Thoracic aorta (tissue), 2 donors: ENCODE results near the gene C16orf74. TPM values are rescaled to one million over a fixed set of nuclear protein-coding genes. Genes with fewer than 3 reads are reported as not detected.

Source experiments
- ATAC-seq: fragments of 150-250 bp; one replicate; pipeline ENCODE4 v1.8.0; 2017; ENCODE audit warnings: low read depth; ENCODE audit not compliant: insufficient number of reproducible peaks, low FRiP score
- DNase-seq: peaks from one replicate; pipeline ENCODE4 v3.0.0-alpha.2; 2020; ENCODE audit warnings: low spot score
- H3K27ac ChIP-seq, 2 donors: fragments of 200-600 bp; sonication (generic); 1 replicate in 1 of 2; 2 replicates in 1 of 2; pipeline ENCODE4 v1.5.1; 2016; ENCODE audit warnings: mild to moderate bottlenecking in 2 of 2, moderate library complexity in 2 of 2
- H3K27me3 ChIP-seq: fragments of 200-600 bp; sonication (generic); replicated peaks from 2 replicates; pipeline ENCODE4 v1.6.0; 2016; ENCODE audit warnings: mild to moderate bottlenecking; ENCODE audit not compliant: insufficient read depth
- H3K36me3 ChIP-seq: fragments of 200-600 bp; sonication (generic); one replicate; pipeline ENCODE4 v1.5.1; 2016
- H3K4me1 ChIP-seq, 2 donors: fragments of 200-600 bp; sonication (generic); 1 replicate in 1 of 2; 2 replicates in 1 of 2; pipeline versions ENCODE4 v1.5.1 to v1.6.0; 2016; ENCODE audit warnings: low read depth in 2 of 2, mild to moderate bottlenecking in 1 of 2; ENCODE audit not compliant: control insufficient read depth in 1 of 2
- H3K4me3 ChIP-seq: fragments of 200-600 bp; sonication (generic); 2 replicates; pipeline ENCODE4 v1.5.1; 2016; ENCODE audit warnings: mild to moderate bottlenecking
- H3K9me3 ChIP-seq: fragments of 200-600 bp; sonication (generic); 2 replicates; pipeline ENCODE4 v1.5.1; 2016
- total RNA-seq, 2 donors: library from RNA; depleted of rRNA; stranded (reverse); fragments of >200 nt; gene quantifications; one replicate each; pipeline versions ENCODE4 v1.1.0 to v1.2.3, GENCODE V29; 2016
- TF ChIP-seq, protein P1 (sequence below): fragments of 200-600 bp; sonication (generic); IDR thresholded peaks from one replicate; pipeline ENCODE4 v1.5.1; 2019; ENCODE audit warnings: antibody characterized with exemption

The C16orf74 gene
- total RNA-seq, 2 donors from 2014 or later, result 1.2 TPM; not detected in 1

DNA sequence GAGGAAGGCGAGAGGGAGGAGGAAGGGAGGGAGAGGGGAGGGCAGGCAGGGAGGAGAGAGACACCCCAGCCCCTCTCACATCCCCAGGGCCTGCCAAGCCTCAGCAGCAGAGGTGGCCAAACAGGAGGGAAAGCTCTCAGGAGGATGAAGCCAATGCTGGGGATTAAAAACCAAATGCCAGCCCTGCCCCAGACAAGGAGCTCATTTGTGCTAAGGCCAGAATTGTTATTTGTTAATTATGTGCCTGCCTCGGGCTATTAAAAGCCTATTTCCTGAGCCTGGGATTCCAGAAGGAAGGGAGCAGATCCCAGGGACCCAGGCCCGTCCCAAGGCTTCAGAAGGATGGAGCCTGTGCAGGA lies 34.2 kb downstream of the C16orf74 start:
- no peak overlapping the region for H3K27ac ChIP-seq
- no peaks in the 10 kb centered on the region for H3K4me1 ChIP-seq
- DNase-seq (no peak), ATAC-seq (no peak)
- peaks cover 5% of the 10 kb centered on the region for H3K9me3 ChIP-seq
- no peaks in the 10 kb centered on the region for H3K27me3 ChIP-seq
- H3K4me3 ChIP-seq, result no peak overlapping the region
- TF ChIP-seq, protein P1, sequence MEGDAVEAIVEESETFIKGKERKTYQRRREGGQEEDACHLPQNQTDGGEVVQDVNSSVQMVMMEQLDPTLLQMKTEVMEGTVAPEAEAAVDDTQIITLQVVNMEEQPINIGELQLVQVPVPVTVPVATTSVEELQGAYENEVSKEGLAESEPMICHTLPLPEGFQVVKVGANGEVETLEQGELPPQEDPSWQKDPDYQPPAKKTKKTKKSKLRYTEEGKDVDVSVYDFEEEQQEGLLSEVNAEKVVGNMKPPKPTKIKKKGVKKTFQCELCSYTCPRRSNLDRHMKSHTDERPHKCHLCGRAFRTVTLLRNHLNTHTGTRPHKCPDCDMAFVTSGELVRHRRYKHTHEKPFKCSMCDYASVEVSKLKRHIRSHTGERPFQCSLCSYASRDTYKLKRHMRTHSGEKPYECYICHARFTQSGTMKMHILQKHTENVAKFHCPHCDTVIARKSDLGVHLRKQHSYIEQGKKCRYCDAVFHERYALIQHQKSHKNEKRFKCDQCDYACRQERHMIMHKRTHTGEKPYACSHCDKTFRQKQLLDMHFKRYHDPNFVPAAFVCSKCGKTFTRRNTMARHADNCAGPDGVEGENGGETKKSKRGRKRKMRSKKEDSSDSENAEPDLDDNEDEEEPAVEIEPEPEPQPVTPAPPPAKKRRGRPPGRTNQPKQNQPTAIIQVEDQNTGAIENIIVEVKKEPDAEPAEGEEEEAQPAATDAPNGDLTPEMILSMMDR, result no peak
- no peaks in the 10 kb centered on the region for H3K36me3 ChIP-seq

DNA sequence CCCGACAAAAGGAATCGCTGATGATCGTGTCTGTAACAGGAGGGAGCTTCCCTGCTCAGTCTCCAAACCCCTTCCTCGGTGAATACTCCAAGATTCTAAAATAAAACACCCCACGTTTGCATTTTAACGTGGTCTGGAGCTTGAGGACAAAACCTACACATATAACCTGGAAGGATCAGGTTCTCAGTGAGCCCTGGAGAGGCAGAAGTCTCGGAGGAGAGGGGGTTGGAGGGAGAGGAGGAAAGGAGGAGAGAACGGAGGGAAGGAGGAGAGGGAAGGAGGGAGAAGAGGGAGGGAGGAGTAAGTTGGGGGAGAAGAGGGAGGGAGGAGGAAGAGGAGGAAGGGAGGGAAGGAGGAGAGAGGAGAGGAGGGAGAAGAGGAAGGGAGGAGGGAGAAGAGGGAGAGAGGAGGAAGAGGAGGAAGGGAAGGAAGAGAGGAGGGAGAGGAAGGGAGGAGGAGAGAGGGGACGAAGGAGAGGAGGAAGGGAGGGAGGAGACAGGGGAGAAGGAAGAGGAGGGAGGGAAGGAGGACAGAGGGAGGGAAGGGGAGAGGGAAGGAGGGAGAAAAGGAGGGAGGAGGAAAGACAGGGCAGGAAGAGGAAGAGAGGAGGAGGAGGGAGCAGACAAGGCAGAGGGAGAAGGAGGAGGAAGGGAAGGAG lies 34.7 kb downstream of the C16orf74 start:
- no peaks in the 10 kb centered on the region for H3K4me1 ChIP-seq
- no peak overlapping the region for H3K4me3 ChIP-seq
- peaks cover 5% of the 10 kb centered on the region for H3K9me3 ChIP-seq
- H3K27ac ChIP-seq, result no peak overlapping the region
- no peak for DNase-seq
- H3K27me3 ChIP-seq, result no peaks in the 10 kb centered on the region
- no peak for ATAC-seq
- H3K36me3 ChIP-seq, result no peaks in the 10 kb centered on the region
- TF ChIP-seq, protein P1, result no peak

DNA sequence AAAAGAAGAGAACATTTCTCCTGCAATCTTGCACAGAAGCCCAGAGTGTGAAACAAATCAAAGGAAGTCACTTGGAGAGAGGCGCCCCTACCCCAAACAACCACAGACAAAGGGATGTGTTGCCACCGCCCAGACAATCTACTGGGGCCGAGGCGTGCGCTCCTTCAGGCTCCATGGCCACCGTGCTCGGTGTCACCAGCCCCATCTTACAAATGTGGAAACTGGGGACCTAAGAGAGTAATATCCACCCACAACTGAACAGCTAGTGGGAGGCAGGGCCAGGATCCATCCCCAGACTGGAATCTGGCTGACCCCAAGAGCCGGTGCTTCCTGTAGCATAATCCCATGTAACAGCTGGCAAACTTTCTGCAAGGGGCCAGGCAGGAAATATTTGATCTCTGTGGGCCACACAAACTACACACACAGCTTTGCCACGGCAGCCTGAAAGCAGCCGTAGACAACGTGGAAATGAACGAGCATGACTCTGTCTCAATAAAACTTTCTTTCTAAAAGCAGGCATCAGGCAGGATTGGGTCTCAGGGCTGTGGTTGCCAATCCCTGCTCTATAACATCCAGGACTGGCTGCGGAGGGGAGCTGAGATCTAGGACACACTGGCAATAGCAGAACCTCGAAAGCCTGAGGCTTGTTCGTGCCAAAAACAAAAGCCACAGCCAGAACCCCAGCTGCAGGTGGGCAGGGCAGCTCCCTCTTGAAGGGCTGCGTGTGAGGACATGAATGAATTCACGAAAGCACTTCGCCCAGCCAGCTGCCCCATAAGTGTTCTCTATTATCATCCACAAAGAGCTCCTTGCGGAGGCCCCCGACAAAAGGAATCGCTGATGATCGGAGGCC lies 35.5 kb downstream of the C16orf74 start:
- no peaks in the 10 kb centered on the region for H3K27me3 ChIP-seq
- no peak overlapping the region for H3K4me3 ChIP-seq
- TF ChIP-seq, protein P1, result no peak
- peaks cover 5% of the 10 kb centered on the region for H3K9me3 ChIP-seq
- H3K4me1 ChIP-seq, result no peaks in the 10 kb centered on the region
- no peaks in the 10 kb centered on the region for H3K36me3 ChIP-seq
- ATAC-seq (no peak), DNase-seq (no peak)
- H3K27ac ChIP-seq, result no peak overlapping the region

DNA sequence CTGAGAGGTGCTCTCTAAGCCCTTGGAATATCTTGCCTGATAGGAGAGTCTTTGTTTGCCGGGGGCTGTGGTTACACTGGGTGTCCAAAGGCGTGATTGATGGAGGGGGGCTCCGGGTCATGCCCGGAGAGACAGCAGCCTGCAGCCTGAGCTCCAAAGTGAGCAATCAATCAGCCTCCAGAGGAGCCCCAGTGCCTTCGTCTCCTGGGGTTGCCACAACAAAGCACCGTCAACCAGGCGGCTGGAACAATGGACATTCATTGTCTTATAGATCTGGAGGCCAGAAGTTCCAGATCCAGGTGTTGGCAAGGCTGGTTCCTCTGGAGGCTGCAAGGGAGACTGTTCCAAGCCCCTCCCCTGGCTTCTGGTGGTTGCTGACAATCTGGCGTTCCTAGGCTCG lies 38.1 kb downstream of the C16orf74 start:
- Histone ChIP-seq H3K27me3 (no peaks in the 10 kb centered on the region), H3K36me3 (no peaks in the 10 kb centered on the region), H3K4me3 (no peak overlapping the region), H3K27ac (no peak overlapping the region), H3K4me1 (no peaks in the 10 kb centered on the region), H3K9me3 (peaks cover 5% of the 10 kb centered on the region)
- DNase-seq (no peak), ATAC-seq (no peak)
- TF ChIP-seq, protein P1, result no peak

DNA sequence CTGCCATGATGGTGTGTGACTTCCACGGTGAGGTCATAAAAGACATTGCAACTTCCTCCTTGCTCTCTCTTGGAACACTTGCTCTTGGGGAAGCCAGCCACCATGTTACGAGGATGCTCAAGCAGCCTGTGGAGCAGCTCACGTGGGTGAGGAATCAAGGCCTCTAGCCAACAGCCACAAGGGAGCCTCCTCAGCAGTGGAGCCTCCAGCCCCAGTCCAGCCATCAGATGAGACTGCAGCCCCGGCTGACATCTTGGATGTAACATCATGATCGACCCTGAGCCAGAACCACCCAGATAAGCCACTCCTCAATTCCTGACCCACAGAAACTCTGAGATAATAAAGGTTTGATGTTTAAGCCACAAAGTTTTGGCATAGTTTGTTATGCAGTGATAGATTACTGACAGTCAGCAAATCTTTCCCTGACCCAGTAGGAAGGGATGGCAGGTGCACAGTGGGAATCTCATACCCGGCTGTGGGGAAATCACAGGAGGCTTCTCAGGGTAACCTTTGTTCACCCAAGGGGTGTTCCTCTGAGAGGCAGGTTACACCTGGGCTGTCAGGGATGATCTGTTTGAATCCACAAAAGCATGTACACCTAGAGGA lies 38.8 kb downstream of the C16orf74 start:
- ATAC-seq (no peak), DNase-seq (no peak)
- Histone ChIP-seq H3K27me3 (no peaks in the 10 kb centered on the region), H3K4me1 (no peaks in the 10 kb centered on the region), H3K36me3 (no peaks in the 10 kb centered on the region), H3K9me3 (peaks cover 5% of the 10 kb centered on the region), H3K27ac (no peak overlapping the region), H3K4me3 (no peak overlapping the region)
- TF ChIP-seq, protein P1, result no peak
